NCI-H1048 (cell line): ENCODE results near the gene SOX6.

Source experiments
- DNase-seq: peaks from one replicate; lab custom pipeline; 2025; lab: John Stamatoyannopoulos, UW

SOX6 gene

GRCh38 chr11:16186680-16187079, 169.7 kb downstream of the SOX6 start:
- no peak for DNase-seq

- DNase-seq, result no peak
Observed at GRCh38 chr11:16185042-16185441, 171.3 kb downstream of the SOX6 start.

- no peak for DNase-seq
Observed at GRCh38 chr11:16184588-16184987, 171.8 kb downstream of the SOX6 start.

- DNase-seq, result no peak
Observed at GRCh38 chr11:16182553-16182952, 173.8 kb downstream of the SOX6 start.

GRCh38 chr11:16180868-16181267, 175.5 kb downstream of the SOX6 start:
- DNase-seq, result no peak

GRCh38 chr11:16179676-16180075, 176.7 kb downstream of the SOX6 start:
- DNase-seq, result no peak

GRCh38 chr11:16178273-16178672, 178.1 kb downstream of the SOX6 start:
- no peak for DNase-seq

- no peak for DNase-seq
Observed at GRCh38 chr11:16177688-16178087, 178.7 kb downstream of the SOX6 start.

- no peak for DNase-seq
Observed at GRCh38 chr11:16173798-16174197, 182.5 kb downstream of the SOX6 start.

- DNase-seq, result no peak
Observed at GRCh38 chr11:16171882-16172281, 184.5 kb downstream of the SOX6 start.

- DNase-seq, result no peak
Observed at GRCh38 chr11:16169956-16170847, 186.1 kb downstream of the SOX6 start.

- no peak for DNase-seq
Observed at GRCh38 chr11:16169541-16169940, 186.8 kb downstream of the SOX6 start.

- no peak for DNase-seq
Observed at GRCh38 chr11:16167706-16168487, 188.4 kb downstream of the SOX6 start.

- no peak for DNase-seq
Observed at GRCh38 chr11:16166571-16166970, 189.8 kb downstream of the SOX6 start.

- no peak for DNase-seq
Observed at GRCh38 chr11:16160146-16160545, 196.2 kb downstream of the SOX6 start.

GRCh38 chr11:16158426-16158994, 197.8 kb downstream of the SOX6 start:
- DNase-seq, result no peak

GRCh38 chr11:16157327-16157726, 199.0 kb downstream of the SOX6 start:
- DNase-seq, result no peak

GRCh38 chr11:16155448-16155847, 200.9 kb downstream of the SOX6 start:
- no peak for DNase-seq

- DNase-seq, result no peak
Observed at GRCh38 chr11:16154715-16155396, 201.5 kb downstream of the SOX6 start.

- DNase-seq, result no peak
Observed at GRCh38 chr11:16153951-16154350, 202.4 kb downstream of the SOX6 start.

GRCh38 chr11:16151138-16151537, 205.2 kb downstream of the SOX6 start:
- no peak for DNase-seq

- DNase-seq, result no peak
Observed at GRCh38 chr11:16149476-16149875, 206.9 kb downstream of the SOX6 start.
